GM19238 (cell line): ENCODE measurements around the gene ALAS1.

Experiments used
- DNase-seq: peaks from one replicate; pipeline ENCODE4 v3.0.0; 2011; ENCODE audit warnings: low spot score; ENCODE audit not compliant: insufficient read length

The ALAS1 gene

DNA sequence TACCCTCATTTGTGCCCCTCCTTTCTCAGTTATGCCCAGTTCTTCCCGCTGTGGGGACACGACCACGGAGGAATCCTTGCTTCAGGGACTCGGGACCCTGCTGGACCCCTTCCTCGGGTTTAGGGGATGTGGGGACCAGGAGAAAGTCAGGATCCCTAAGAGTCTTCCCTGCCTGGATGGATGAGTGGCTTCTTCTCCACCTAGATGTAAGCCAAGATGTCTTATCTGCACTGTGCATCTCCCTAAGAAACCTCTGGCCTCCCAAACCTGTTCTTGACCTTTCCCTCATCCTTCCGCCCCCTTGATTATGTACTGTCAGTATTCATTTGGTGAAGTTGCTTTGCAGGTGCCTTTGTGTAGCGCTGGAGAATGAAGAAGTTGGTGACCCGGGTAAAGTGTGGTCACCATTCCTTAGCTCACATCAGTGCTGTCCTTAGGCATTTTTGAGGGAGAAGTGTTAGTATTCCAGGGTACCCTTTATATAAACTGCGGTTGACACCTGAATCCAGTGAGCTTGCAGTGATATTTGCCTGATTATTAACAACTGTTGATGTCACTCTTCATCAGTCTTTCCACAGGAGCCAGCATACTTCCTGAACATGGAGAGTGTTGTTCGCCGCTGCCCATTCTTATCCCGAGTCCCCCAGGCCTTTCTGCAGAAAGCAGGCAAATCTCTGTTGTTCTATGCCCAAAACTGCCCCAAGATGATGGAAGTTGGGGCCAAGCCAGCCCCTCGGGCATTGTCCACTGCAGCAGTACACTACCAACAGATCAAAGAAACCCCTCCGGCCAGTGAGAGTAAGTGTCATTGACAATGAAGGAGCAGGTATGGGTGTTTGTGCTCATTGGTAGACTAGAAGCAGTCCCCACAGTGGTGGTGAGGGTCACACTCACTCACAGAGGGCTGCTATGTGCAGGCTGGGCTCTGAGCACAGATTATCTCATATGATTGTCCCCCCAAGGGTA, 966 bp downstream of the ALAS1 start:
- DNase-seq, result no peak

DNA sequence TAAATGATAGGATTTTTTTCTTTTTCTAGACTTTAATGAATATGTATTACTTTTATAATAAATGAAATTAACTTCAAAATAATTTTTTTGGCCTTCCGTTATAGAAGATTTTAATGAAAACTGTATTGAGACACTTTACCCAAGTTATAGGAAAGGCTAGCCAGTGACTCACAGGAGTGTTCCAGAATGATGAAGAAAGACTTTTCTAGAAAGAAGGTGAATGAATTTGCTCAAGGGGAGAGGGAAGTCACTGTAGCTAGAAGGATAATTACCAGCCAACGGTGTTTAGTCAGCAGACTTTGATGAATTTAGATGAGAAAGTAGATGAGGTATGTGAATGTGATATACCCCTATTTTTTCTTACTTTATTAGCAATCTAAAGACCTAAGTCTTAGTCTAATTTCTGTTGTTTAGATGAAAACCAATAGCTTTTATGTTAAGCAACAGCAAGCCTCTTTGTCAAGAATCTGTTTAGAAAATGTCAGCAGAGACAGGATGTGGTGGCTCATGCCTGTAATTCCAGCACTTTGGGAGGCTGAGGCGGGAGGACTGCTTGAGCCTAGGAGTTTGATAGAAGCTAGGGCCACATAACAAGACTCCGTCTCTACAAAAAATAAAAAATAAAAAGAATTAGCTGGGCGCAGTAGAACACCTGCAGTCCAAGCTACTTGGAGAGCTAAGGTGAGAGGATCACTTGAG, 3.2 kb downstream of the ALAS1 start:
- no peak for DNase-seq

DNA sequence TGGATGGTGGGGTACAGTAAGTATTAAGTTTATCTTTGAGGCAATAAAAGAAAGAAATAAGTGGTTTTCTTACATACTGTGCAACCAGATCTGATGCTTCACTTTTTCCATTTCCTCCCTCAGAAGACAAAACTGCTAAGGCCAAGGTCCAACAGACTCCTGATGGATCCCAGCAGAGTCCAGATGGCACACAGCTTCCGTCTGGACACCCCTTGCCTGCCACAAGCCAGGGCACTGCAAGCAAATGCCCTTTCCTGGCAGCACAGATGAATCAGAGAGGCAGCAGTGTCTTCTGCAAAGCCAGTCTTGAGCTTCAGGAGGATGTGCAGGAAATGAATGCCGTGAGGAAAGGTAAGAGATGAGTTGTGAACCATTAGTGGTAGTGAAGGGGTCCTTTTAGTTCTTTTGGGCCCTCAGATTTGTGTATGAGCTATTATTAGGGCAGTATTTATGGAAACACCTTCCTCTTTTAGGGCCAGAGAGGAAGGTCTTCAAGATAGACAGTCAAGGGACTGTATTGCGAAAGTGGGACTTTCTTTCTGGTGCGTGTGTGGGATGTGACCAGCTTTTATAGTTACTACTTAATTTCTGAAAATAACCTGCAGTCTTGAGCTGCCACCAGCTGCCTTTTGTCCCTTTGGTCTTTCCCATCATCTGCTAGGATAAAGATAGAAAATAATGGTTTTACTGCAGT, 4.6 kb downstream of the ALAS1 start:
- no peak for DNase-seq

DNA sequence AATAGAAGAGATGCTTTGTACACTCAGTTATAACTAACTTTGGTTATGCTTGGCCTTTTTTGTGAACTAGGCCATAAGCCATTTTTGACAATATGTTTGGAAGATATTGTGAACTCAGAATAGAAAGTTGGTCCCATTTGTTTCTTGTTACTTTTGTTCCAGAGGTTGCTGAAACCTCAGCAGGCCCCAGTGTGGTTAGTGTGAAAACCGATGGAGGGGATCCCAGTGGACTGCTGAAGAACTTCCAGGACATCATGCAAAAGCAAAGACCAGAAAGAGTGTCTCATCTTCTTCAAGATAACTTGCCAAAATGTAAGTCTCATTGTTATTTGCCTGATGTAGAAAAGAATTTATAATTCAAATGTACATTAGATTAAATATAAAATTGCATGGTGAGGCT, 5.7 kb downstream of the ALAS1 start:
- no peak for DNase-seq

DNA sequence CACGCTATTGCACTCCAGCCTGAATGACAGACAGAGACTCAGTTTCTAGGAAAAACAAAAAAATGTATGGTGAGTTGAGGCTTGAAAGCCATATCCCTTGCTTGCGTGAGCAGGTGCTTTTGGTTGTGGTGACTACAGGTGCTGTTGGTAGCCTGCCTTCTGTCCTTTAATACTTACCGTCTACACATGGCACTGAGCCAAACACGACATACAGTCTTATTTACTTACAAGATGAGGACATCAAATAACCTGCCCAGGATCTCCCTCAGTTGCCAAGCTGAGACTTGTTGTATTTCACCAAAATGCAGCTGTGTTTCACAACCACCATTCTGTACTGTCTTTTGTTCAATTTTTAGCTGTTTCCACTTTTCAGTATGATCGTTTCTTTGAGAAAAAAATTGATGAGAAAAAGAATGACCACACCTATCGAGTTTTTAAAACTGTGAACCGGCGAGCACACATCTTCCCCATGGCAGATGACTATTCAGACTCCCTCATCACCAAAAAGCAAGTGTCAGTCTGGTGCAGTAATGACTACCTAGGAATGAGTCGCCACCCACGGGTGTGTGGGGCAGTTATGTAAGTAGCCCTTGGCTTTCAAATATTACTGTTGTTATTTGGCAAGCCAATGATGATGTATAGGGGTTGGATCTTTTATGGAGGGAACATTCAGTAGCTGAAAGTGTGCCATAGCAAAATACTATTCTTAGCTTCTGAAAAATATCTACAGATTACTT, 6.5 kb downstream of the ALAS1 start:
- DNase-seq, result no peak

DNA sequence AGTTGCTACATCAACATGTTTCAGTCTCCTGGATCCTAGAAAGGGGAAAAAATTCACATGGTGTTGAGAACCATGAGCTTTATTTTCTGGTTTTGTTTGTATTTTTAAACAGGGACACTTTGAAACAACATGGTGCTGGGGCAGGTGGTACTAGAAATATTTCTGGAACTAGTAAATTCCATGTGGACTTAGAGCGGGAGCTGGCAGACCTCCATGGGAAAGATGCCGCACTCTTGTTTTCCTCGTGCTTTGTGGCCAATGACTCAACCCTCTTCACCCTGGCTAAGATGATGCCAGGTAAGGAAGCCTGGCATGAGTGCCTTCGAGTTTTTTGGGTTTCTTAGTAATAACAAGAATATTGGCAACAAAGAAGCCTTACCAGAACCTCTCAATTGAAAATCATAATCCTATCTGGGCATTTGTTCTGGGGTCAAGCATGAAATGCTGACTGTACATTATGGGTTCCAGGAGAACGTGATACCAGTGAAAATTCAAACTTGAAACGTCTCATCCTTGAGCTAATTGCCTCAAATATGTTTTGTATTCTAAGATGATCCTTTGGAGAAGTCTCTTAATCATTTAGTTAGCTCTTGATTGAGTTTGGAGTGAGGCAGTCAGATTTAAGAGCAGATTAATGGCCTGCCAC, 7.9 kb downstream of the ALAS1 start:
- no peak for DNase-seq

DNA sequence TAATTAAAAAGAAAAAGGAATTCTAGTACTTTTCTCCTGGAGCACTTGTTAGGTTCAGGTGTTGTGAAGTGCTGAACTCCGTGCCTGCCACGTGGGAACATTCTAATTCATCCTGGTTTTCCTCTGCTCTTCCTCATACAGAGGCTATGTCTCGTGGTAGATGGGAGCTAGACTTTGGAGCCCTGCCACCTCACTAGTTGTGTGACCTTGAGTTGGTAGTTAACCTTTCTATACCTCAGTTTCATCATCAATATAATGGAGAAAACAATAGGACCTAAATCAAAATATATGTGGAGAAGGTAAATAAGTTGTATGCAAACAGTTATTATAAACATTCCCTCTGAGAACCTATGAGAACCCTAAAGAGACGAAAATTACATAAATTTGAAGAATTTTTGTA, 10.6 kb downstream of the ALAS1 start:
- no peak for DNase-seq

DNA sequence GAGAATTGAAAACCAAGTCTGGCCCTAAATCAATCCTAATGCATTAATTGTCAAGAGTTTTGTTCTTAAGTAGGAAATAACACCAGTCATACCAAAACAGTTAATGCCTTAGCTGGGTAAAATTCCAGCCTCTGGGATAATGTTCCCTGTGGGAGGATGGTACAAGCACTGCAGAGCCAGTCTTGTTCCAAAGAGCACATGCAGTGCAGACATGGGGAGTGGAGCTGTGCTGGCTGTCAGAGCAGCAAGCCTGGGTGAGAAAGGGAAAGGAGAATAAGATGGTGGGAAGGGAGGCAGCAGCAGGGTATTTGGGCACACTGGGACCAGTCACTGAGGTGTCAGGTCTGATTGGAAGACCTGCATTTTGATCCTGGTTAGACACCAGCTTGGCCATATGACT, 12.1 kb downstream of the ALAS1 start:
- DNase-seq, result no peak

DNA sequence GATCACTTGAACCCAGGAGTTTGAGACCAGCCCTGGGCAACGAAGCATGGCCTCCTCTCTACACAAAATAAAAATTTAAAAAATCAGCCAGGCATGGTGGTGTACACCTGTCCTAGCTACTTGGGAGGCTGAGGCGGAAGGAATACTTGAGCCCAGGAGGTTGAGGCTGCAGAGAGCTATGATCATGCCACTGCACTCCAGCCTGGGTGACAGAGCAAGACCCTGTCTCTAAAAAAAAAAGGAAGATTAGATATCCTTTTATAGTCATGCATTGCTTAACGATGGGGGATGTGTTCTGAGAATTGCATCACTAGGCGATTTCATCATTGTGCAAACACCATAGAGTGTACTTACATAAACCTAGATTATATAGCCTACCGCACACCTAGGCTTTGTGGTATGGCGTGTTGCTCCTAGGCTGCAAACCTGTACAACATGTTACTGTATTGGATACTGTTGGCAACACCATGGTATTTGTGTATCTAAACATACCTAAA, 12.6 kb downstream of the ALAS1 start:
- no peak for DNase-seq

DNA sequence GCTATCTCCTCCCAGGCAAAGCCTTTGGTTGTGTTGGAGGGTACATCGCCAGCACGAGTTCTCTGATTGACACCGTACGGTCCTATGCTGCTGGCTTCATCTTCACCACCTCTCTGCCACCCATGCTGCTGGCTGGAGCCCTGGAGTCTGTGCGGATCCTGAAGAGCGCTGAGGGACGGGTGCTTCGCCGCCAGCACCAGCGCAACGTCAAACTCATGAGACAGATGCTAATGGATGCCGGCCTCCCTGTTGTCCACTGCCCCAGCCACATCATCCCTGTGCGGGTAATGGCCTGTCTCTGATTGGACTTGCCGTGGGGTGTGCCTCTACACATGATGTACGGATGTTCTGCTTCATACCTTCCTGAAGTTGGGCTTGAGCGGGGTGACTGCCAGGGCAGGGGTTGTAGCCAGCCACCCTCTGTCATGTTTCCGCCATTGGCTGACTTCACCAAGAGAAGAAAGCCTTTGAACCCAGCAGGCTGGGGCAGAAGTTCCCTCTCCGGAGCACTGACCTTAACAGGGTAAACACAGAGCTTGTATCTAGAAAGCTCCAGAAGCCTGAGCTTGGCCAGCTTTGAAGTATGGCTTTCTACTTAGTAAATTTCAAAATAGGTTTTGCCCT, 13.4 kb downstream of the ALAS1 start:
- no peak for DNase-seq

DNA sequence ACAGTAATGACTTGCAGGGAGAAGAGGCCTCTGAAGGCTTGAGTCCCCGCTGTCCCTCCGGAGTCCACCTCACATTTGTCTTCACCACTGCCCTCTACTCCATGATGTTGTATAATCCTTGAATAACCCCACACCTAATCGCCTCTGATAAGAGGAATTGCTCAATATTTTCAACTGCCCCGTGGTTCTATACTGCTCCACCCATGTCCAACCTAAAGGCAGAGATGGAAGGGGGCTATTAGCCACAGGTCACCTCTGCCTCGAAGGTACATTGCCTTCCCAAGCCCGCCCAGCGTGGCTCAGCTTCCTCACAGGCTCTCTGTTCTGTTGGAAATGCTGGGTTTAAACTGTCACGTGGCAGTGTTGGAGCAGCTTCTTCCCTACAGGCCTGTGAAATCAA, 15.0 kb downstream of the ALAS1 start:
- DNase-seq, result no peak

DNA sequence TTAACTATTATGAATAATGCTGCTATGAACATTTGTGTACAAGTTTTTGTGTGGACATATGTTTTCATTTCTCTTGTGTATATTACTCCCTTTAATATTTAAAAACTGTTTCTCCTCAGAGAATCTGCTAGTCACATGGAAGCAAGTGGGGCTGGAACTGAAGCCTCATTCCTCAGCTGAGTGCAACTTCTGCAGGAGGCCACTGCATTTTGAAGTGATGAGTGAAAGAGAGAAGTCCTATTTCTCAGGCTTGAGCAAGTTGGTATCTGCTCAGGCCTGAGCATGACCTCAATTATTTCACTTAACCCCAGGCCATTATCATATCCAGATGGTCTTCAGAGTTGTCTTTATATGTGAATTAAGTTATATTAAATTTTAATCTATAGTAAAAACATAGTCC, 15.9 kb downstream of the ALAS1 start:
- DNase-seq, result no peak

DNA sequence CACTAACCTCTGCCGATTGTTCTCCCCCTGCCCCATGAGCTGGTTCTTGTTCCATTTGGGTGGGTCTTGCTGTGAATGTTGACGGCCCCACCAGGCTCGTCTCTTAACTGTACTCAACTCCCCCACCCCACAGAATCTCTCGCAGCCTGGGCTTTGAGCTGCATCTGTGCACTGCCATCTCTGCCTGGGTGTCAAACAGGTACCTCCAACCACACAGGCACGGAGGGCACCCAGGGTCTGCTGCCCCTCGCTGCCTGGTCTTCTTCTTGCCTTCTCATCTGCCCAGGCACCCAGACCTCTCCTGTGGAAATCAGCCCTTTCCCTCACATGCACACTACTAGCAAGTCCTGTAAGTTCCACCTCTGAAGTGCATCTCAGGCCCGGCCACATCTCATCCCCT, 17.4 kb downstream of the ALAS1 start:
- no peak for DNase-seq

DNA sequence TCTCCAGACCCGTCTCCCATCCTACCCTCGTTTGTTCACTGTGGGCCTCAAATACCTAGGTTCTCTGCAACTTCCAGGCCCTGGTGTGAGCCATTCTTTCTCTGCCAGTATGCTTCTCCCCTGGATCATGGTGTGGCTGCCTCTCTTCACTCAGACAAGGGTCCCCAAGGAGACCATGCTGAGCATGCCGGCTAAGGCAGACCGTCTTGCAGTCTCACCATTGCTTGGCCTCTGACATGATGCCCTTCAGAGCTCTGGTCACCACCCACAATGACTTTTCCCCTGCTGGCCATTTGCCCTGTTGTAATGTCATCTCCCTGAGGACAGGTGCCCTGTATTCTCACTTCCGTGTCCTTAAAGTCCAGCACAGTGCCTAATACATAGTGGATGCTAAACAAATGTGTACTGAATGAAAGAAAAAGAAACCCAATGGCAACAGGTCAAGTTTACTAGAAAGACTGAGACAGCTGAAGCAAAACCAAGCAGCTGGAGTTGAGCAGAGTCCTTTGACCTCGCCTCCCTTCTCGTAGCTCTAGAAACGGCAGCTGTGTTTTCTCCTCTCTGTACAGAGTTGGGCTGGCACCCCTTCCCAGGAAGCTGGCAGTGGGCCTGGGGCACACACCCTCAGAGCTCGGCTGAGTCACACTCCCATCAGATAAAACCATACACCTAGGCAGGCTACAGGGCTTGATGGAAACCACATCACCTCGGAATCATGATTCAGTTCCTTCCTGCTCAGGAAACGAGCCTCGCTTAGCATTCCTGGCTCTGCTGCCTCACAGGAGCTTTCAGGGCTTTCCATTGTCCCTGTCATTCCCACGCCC, 18.8 kb downstream of the ALAS1 start:
- no peak for DNase-seq

DNA sequence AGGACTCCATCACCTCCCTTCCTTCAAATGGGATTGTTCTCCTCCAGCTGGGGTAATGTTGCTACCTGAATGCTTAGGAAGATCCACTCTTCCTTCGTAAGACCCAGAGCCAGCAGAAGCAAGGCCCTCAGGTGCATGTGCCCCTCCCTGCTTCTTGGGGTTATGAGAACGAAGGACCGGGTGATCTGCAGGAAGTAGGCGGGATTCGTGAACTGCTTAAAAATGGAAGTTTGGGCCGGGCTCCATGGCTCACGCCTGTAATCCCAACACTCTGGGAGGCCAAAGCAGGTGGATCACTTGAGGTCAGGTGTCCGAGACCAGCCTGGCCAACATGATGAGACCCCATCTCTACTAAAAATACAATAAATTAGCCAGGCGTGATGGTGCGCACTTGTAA, 19.4 kb downstream of the ALAS1 start:
- no peak for DNase-seq

DNA sequence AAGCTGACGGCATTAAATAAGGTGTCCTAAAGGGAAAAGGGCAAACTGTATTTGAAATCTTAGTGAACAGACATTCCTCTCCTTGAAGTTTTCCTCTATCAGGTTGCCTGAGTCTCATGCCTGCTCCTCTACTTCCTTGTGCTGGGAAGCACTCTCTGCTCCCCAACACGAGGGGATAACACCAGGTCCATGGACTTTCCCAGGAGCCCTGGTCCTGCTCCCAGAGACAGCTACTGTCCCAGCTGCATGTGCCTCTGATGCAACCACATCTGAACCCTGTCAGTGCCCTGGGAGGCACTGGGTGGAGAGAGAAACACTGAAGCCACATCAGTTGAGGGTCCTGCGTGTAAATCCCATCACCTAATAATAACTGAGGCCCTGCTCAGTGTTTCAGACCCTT, 20.1 kb downstream of the ALAS1 start:
- no peak for DNase-seq

DNA sequence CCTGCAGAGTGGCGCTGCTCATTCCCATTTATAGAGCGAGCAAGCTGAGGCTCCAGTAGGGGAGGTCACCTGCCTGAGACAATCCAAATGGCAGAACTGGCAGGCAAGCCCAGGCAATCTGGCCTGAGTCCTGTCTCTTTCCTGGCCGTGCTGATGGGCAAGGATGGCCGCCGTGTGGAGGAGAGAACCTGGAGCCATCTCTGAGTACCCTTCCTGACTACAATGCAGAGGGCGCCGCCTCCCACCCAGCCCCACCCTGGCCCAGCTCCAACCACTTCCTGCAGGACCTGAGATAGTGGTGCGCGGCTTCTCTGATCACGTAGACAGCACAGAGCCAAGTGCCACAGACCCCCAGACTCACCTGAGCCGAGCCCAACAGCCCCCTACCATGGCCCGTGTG, 20.5 kb downstream of the ALAS1 start:
- no peak for DNase-seq

DNA sequence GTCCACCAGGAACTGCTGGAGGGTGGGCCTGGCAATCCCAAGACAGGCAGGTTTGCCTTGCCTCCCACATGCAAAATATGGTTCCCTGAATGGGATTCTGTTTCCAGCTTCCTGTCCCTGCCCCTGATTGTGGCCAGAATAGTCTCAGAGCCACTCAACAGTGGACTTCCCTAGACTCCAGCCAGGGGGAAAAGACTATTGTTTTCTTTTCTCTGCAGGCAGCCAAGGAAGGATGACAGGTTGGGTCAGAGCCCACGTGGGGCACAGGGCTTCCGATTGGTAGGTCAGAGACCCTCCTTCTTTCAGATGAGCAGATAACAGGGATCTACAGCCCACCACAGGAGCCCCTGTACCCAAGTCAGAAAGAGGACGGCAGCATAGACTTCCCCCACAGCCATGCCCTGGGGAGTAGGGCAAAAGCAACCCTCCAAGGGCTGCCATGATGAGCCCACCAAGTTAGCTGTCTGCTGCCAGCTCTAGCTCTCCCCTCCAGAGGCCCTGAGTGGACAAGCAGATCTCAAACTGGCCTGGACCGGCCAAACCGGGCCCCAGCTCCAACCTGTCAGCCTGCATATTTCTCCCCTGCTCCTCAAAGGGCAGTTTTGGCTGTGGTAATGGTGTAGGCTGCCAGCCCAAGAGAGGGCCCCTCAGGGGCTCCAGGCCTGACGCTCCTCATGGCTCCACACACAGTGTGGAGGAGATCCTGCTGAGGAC, 21.1 kb downstream of the ALAS1 start:
- no peak for DNase-seq
